HG02943 (cell line): ENCODE measurements around the gene PANK4.

Experiments used
- ATAC-seq: cut with Tn5 transposase; IDR thresholded peaks from one replicate; pipeline ENCODE4 v1.9.1; 2021; ENCODE audit warnings: mild to moderate bottlenecking, low read depth, moderate library complexity; ENCODE audit not compliant: unreplicated experiment

PANK4 gene

GRCh38 chr1:2502661-2503553 lies 23.5 kb downstream of the PANK4 start:
- ATAC-seq: no peak

GRCh38 chr1:2502210-2502609 lies 24.2 kb downstream of the PANK4 start:
- no peak for ATAC-seq

GRCh38 chr1:2501820-2502119 lies 24.6 kb downstream of the PANK4 start:
- ATAC-seq: no peak

GRCh38 chr1:2501041-2501819 lies 25.2 kb downstream of the PANK4 start:
- no peak for ATAC-seq

GRCh38 chr1:2499986-2500596 lies 26.3 kb downstream of the PANK4 start:
- ATAC-seq: no peak

- no peak for ATAC-seq
Measured at GRCh38 chr1:2499260-2499659, 27.1 kb downstream of the PANK4 start.

GRCh38 chr1:2498648-2499047 lies 27.7 kb downstream of the PANK4 start:
- ATAC-seq: no peak

GRCh38 chr1:2497891-2498290 lies 28.5 kb downstream of the PANK4 start:
- no peak for ATAC-seq

- ATAC-seq: no peak
Measured at GRCh38 chr1:2496746-2497145, 29.6 kb downstream of the PANK4 start.

- peak; percentile 57 for ATAC-seq
Measured at GRCh38 chr1:2496087-2496622, 30.2 kb downstream of the PANK4 start.

- ATAC-seq: peak; percentile 9
Measured at GRCh38 chr1:2495546-2495945, 30.9 kb downstream of the PANK4 start.

GRCh38 chr1:2495026-2495425 lies 31.4 kb downstream of the PANK4 start:
- ATAC-seq: no peak

- no peak for ATAC-seq
Measured at GRCh38 chr1:2494323-2494693, 32.1 kb downstream of the PANK4 start.

GRCh38 chr1:2493691-2494322 lies 32.6 kb downstream of the PANK4 start:
- ATAC-seq: no peak

- no peak for ATAC-seq
Measured at GRCh38 chr1:2493218-2493617, 33.2 kb downstream of the PANK4 start.

GRCh38 chr1:2492091-2492490 lies 34.3 kb downstream of the PANK4 start:
- no peak for ATAC-seq

GRCh38 chr1:2489615-2490014 lies 36.8 kb downstream of the PANK4 start:
- no peak for ATAC-seq

GRCh38 chr1:2488688-2489087 lies 37.7 kb downstream of the PANK4 start:
- ATAC-seq: no peak

GRCh38 chr1:2486558-2486957 lies 39.8 kb downstream of the PANK4 start:
- no peak for ATAC-seq

- no peak for ATAC-seq
Measured at GRCh38 chr1:2486041-2486440, 40.4 kb downstream of the PANK4 start.

GRCh38 chr1:2483970-2484369 lies 42.4 kb downstream of the PANK4 start:
- ATAC-seq: no peak
